Measurements from ENCODE around the gene IQSEC1. TPM values are rescaled to one million over a fixed set of nuclear protein-coding genes. Genes with fewer than 3 reads are reported as not detected.

Gene IQSEC1
- total RNA-seq, 1 donor from 2014 or later = 41.7 TPM

DNA sequence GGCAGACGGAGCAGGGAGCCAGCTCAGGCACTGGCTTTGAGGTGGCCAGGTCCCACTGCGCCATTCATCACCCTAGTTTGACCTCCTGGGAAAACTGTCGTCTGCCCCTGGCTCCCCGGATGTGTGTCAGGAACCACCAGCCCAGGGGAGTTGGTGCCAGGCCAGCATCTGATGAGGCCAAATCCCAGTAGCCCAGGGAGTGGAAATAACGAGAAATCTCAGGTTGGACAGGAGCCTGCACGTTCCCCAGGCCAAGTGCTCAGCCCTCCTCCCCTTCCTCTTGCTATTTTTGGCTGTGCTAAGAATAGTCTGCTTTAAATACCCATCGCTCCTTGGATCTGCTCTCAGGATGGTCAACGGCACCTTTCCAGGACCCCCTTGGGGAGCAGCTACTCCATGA is 138.8 kb downstream of the IQSEC1 start:
- no peak for DNase-seq (ENCODE audit: low spot score in 2 of 2, unreplicated experiment in 2 of 2)
- Mint-ChIP-seq H3K27me3 (ENCODE audit: low read depth) (no peaks in the 10 kb centered on the region), H3K4me3 (no peak overlapping the region), H3K36me3 (no peaks in the 10 kb centered on the region), H3K9me3 (no peaks in the 10 kb centered on the region), H3K4me1 (no peaks in the 10 kb centered on the region), H3K27ac (peak overlapping the region; percentile 50)
- TF ChIP-seq, protein P1, sequence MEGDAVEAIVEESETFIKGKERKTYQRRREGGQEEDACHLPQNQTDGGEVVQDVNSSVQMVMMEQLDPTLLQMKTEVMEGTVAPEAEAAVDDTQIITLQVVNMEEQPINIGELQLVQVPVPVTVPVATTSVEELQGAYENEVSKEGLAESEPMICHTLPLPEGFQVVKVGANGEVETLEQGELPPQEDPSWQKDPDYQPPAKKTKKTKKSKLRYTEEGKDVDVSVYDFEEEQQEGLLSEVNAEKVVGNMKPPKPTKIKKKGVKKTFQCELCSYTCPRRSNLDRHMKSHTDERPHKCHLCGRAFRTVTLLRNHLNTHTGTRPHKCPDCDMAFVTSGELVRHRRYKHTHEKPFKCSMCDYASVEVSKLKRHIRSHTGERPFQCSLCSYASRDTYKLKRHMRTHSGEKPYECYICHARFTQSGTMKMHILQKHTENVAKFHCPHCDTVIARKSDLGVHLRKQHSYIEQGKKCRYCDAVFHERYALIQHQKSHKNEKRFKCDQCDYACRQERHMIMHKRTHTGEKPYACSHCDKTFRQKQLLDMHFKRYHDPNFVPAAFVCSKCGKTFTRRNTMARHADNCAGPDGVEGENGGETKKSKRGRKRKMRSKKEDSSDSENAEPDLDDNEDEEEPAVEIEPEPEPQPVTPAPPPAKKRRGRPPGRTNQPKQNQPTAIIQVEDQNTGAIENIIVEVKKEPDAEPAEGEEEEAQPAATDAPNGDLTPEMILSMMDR (IDR thresholded peaks at IDR 0.05; ENCODE audit: unreplicated experiment) = no peak

DNA sequence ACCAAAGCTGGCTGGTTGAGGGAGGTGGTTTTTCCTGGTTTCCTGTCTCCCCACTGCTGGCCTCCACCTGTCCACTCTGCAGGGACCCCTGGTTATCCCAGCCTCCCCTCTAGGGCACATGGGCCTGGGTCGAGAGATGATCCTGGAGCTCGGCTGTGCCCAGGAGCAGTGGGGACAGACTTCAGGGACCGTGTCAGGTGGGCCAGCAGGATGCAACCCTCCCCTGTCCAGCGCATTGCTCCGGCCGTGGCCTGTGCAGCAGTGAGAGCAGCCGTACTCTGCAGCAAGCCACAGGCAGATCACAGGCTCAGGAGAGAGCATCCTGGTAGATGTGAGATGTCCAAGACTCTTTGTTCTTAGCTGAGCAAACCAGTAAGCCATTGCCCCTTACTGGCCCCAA is 139.3 kb downstream of the IQSEC1 start:
- Mint-ChIP-seq H3K4me3 (no peak overlapping the region), H3K4me1 (no peaks in the 10 kb centered on the region), H3K27me3 (ENCODE audit: low read depth) (no peaks in the 10 kb centered on the region), H3K27ac (no peak overlapping the region), H3K9me3 (no peaks in the 10 kb centered on the region), H3K36me3 (no peaks in the 10 kb centered on the region)
- TF ChIP-seq, protein P1 (IDR thresholded peaks at IDR 0.05; ENCODE audit: unreplicated experiment) = no peak
- DNase-seq (ENCODE audit: low spot score in 2 of 2, unreplicated experiment in 2 of 2) = no peak

DNA sequence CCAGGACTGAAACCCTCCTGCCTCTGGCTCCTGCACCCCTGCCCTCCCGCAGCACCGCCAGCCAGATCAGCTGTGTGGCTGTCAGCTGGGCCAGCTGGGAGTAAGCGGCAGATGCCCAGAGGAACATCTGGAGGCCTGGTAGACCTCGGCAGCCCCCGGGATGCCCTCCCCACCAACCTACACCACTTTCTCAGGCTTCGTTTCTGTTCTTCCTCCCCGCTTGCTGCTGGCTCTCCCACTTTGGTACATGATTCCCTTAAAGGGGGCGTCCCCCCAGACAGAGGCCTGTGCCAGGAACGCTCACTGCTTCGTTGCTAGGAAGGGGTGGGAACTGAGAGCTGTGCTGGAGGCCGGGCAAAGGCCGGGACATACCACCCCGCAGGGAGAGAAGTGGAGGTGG is 140.5 kb downstream of the IQSEC1 start:
- Mint-ChIP-seq H3K36me3 (no peaks in the 10 kb centered on the region), H3K27ac (no peak overlapping the region), H3K4me3 (no peak overlapping the region), H3K4me1 (no peaks in the 10 kb centered on the region), H3K27me3 (ENCODE audit: low read depth) (no peaks in the 10 kb centered on the region), H3K9me3 (no peaks in the 10 kb centered on the region)
- TF ChIP-seq, protein P1 (IDR thresholded peaks at IDR 0.05; ENCODE audit: unreplicated experiment) = no peak
- DNase-seq (ENCODE audit: low spot score in 2 of 2, unreplicated experiment in 2 of 2) = no peak

DNA sequence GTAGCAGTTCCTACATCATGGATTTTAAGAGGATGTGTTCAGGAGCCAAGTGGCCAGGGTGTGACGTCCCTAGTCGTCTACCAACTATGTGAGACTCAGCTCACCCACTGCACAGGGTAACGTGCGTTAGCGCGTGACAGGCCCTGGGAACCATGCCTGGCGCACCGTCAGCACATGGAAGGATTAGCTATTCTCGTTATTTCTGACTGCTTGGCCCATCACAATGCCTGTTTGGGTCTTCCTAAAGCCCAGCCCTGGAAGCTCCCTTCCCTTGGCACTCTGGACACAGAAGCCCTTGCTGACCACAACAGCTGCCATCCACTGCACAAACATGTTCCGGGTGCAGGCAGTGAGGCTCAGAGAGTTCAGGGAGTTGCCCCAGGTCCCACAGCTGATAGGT is 140.9 kb downstream of the IQSEC1 start:
- H3K9me3 Mint-ChIP-seq = no peaks in the 10 kb centered on the region
- H3K27ac Mint-ChIP-seq = no peak overlapping the region
- TF ChIP-seq, protein P1 (IDR thresholded peaks at IDR 0.05; ENCODE audit: unreplicated experiment) = no peak
- H3K27me3 Mint-ChIP-seq (ENCODE audit: low read depth) = no peaks in the 10 kb centered on the region
- no peaks in the 10 kb centered on the region for H3K36me3 Mint-ChIP-seq
- H3K4me3 Mint-ChIP-seq = no peak overlapping the region
- no peaks in the 10 kb centered on the region for H3K4me1 Mint-ChIP-seq
- DNase-seq (ENCODE audit: low spot score in 2 of 2, unreplicated experiment in 2 of 2) = no peak

DNA sequence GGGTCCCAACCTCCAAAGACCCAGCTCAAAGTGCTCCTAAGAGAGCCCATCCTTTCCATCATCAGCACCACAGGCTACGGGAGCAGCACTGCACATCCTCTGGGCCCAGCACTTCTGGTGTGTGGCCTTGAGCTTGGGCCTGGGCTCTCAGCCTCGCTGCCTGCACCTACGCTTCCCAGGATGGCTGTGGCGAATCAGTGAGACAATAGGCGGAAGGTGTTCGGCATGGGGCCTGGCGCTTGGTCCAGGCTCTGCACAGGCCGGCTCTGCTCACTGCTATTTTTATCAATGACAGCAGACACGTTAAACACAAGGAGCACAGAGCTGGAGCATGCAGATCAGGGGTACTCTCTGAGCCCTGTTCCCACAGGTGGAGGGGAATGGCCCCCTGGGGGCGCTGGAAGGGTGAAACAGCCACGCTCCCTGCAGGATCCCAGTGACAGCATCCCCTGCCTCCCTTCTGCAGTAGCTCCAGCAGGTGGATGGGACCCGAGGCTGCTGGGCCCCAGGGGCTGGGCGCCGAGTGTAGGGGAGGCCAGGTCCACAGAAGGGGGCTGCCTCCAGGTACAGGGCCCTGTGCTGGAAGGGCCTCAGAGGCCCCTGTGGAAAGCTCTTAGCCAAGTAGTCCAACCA is 141.8 kb downstream of the IQSEC1 start:
- H3K27ac Mint-ChIP-seq = no peak overlapping the region
- H3K4me1 Mint-ChIP-seq = no peaks in the 10 kb centered on the region
- H3K27me3 Mint-ChIP-seq (ENCODE audit: low read depth) = no peaks in the 10 kb centered on the region
- TF ChIP-seq, protein P1 (IDR thresholded peaks at IDR 0.05; ENCODE audit: unreplicated experiment) = no peak
- DNase-seq (ENCODE audit: low spot score in 2 of 2, unreplicated experiment in 2 of 2) = no peak
- no peaks in the 10 kb centered on the region for H3K9me3 Mint-ChIP-seq
- H3K4me3 Mint-ChIP-seq = no peak overlapping the region
- H3K36me3 Mint-ChIP-seq = no peaks in the 10 kb centered on the region

DNA sequence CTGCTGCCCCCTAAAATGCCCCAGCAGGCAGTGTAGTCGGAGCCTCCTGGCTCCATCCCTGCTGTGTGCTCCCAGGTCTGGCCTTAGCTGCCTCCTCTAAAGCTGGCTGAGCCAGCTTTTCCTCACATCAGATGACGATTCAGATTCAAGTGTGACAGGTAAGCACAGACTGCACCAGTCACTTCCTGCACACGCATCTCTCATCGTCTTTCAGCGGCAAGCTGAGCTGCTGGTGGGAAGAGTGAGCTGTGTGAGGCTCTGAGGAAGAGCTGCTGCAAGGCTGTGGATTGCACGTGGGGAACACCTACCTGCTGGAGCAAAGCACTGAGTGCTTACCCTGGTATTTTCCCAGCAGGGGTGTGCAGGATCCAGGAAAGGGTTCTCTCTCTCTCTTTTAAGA is 143.4 kb downstream of the IQSEC1 start:
- TF ChIP-seq, protein P1 (IDR thresholded peaks at IDR 0.05; ENCODE audit: unreplicated experiment) = no peak

More for the DNA sequence above, 143.4 kb downstream of the IQSEC1 start:
- no peaks in the 10 kb centered on the region for H3K36me3 Mint-ChIP-seq
- H3K4me3 Mint-ChIP-seq = no peak overlapping the region
- no peak overlapping the region for H3K27ac Mint-ChIP-seq
- H3K9me3 Mint-ChIP-seq = no peaks in the 10 kb centered on the region
- DNase-seq (ENCODE audit: low spot score in 2 of 2, unreplicated experiment in 2 of 2) = no peak
- no peaks in the 10 kb centered on the region for H3K4me1 Mint-ChIP-seq
- H3K27me3 Mint-ChIP-seq (ENCODE audit: low read depth) = no peaks in the 10 kb centered on the region

All from mesothelial cell of epicardium (in vitro differentiated cells).